ENCODE results near the gene PLA2G4B. TPM values are rescaled to one million over a fixed set of nuclear protein-coding genes. Genes with fewer than 3 reads are reported as not detected.
A peak's percentile ranks its signal among the peaks of the same experiment; 100 is the strongest.

The PLA2G4B gene
- polyA plus RNA-seq, 1 donor (not counting 4 experiments of a cell fraction or from before 2014, with no cell fraction given): 8.6 TPM

GRCh38 chr15:41870689-41871081 is 32.0 kb downstream of the PLA2G4B start:
- DNase-seq (ENCODE audit: low read depth, low spot score): peak; percentile 54
- Histone ChIP-seq H3K4me2 (ENCODE audit: control insufficient read depth, extremely low read depth, insufficient read depth, low read depth, low read length) (no peak overlapping the region), H3K27ac (ENCODE audit: control insufficient read depth, insufficient read depth, low read length) (no peak overlapping the region), H3K79me2 (ENCODE audit: control insufficient read depth, insufficient read depth, low read length) (no peaks in the 10 kb centered on the region), H3K36me3 (ENCODE audit: control insufficient read depth in 2 of 2, extremely low read depth in 1 of 2, insufficient read depth in 2 of 2, low read length in 2 of 2) (no peaks in the 10 kb centered on the region), H4K20me1 (ENCODE audit: control insufficient read depth, extremely low read depth, insufficient read depth, low read length) (no peaks in the 10 kb centered on the region), H3K9ac (ENCODE audit: control insufficient read depth, extremely low read depth, insufficient read depth, low read length) (no peak overlapping the region), H3K4me1 (ENCODE audit: control insufficient read depth, extremely low read depth, insufficient read depth, low read length) (peaks cover 20% of the 10 kb centered on the region), H3K9me1 (ENCODE audit: control insufficient read depth, extremely low read depth, insufficient read depth, low read length) (no peaks in the 10 kb centered on the region), H3K9me3 (ENCODE audit: control insufficient read depth, low read depth, low read length) (no peaks in the 10 kb centered on the region), H3K4me3 (ENCODE audit: control insufficient read depth in 2 of 3, extremely low read depth in 1 of 3, insufficient read depth in 2 of 3, low read depth in 1 of 3, low read length in 3 of 3) (no peak overlapping the region), H2AFZ (ENCODE audit: control insufficient read depth, low read length) (no peak overlapping the region), H3K27me3 (ENCODE audit: control insufficient read depth, extremely low read depth, insufficient read depth, low read length) (peaks cover 10% of the 10 kb centered on the region)
- TF ChIP-seq CTCF (optimal IDR thresholded peaks at IDR 0.05 in 1 of 3, IDR thresholded peaks at IDR 0.05 in 1 of 3, conservative IDR thresholded peaks at IDR 0.05 in 1 of 3; ENCODE audit: extremely low read depth in 1 of 3, insufficient read depth in 2 of 3, low read length in 3 of 3) (no peak), EZH2 (IDR thresholded peaks at IDR 0.05; ENCODE audit: low read length) (no peak)
- dilution Hi-C loops (cut with MboI; ENCODE audit: extremely low pct_ligation_motif_present, low sequenced_read_pairs): no loop called here
- FAIRE-seq: peak; percentile 87

- Histone ChIP-seq H3K4me1 (ENCODE audit: control insufficient read depth, extremely low read depth, insufficient read depth, low read length) (peaks cover 20% of the 10 kb centered on the region), H3K36me3 (ENCODE audit: control insufficient read depth in 2 of 2, extremely low read depth in 1 of 2, insufficient read depth in 2 of 2, low read length in 2 of 2) (no peaks in the 10 kb centered on the region), H3K27ac (ENCODE audit: control insufficient read depth, insufficient read depth, low read length) (no peak overlapping the region), H3K27me3 (ENCODE audit: control insufficient read depth, extremely low read depth, insufficient read depth, low read length) (peaks cover 12% of the 10 kb centered on the region), H3K79me2 (ENCODE audit: control insufficient read depth, insufficient read depth, low read length) (no peaks in the 10 kb centered on the region), H3K9me3 (ENCODE audit: control insufficient read depth, low read depth, low read length) (no peaks in the 10 kb centered on the region), H3K4me3 (ENCODE audit: control insufficient read depth in 2 of 3, extremely low read depth in 1 of 3, insufficient read depth in 2 of 3, low read depth in 1 of 3, low read length in 3 of 3) (no peak overlapping the region), H3K9me1 (ENCODE audit: control insufficient read depth, extremely low read depth, insufficient read depth, low read length) (no peaks in the 10 kb centered on the region), H3K9ac (ENCODE audit: control insufficient read depth, extremely low read depth, insufficient read depth, low read length) (no peak overlapping the region), H4K20me1 (ENCODE audit: control insufficient read depth, extremely low read depth, insufficient read depth, low read length) (no peaks in the 10 kb centered on the region), H2AFZ (ENCODE audit: control insufficient read depth, low read length) (no peak overlapping the region), H3K4me2 (ENCODE audit: control insufficient read depth, extremely low read depth, insufficient read depth, low read depth, low read length) (no peak overlapping the region)
- dilution Hi-C loops (cut with MboI; ENCODE audit: extremely low pct_ligation_motif_present, low sequenced_read_pairs): no loop called here
- no peak for TF ChIP-seq EZH2 (IDR thresholded peaks at IDR 0.05; ENCODE audit: low read length)
- DNase-seq (ENCODE audit: low read depth, low spot score): no peak
- no peak for FAIRE-seq
Observed at GRCh38 chr15:41871175-41871905, 32.7 kb downstream of the PLA2G4B start.

Data from keratinocyte (primary cell).